Sigmoid colon (tissue), 7 donors: ENCODE data around the gene OR2L8. TPM values are rescaled to one million over a fixed set of nuclear protein-coding genes. Genes with fewer than 3 reads are reported as not detected.

Experiments used
- DNase-seq: peaks from one replicate; pipeline ENCODE4 v3.0.0-alpha.2; 2019
- H3K27ac ChIP-seq, 4 donors: fragments of 200-600 bp; sonication (generic); one replicate each; pipeline ENCODE4 v1.5.1; 2016 to 2019; ENCODE audit warnings: mild to moderate bottlenecking in 1 of 4
- H3K27me3 ChIP-seq, 3 donors: fragments of 200-600 bp; sonication (generic); one replicate each; pipeline ENCODE4 v1.5.1; 2019; ENCODE audit warnings: mild to moderate bottlenecking in 1 of 3
- H3K36me3 ChIP-seq, 4 donors: fragments of 200-600 bp; sonication (generic); one replicate each; pipeline ENCODE4 v1.5.1; 2016 to 2019
- H3K4me1 ChIP-seq, 4 donors: fragments of 200-600 bp; sonication (generic); one replicate each; pipeline ENCODE4 v1.5.1; 2017 to 2019
- H3K4me3 ChIP-seq, 4 donors: fragments of 200-600 bp; sonication (generic); one replicate each; pipeline ENCODE4 v1.5.1; 2017 to 2019; ENCODE audit warnings: mild to moderate bottlenecking in 2 of 4, moderate library complexity in 1 of 4
- H3K9me3 ChIP-seq, 4 donors: fragments of 200-600 bp in 3 of 4; sonication (generic) in 3 of 4; one replicate each; pipeline versions ENCODE4 v1.5.1 to v1.6.1; 2013 to 2019
- CTCF ChIP-seq, 4 experiments: fragments of 450-650 bp in 3 of 4; fragments of 200-600 bp in 1 of 4; IDR thresholded peaks; one replicate each; pipeline ENCODE4 v1.5.1; 2016 to 2019; ENCODE audit warnings: antibody characterized with exemption in 4 of 4, mild to moderate bottlenecking in 3 of 4, moderate library complexity in 2 of 4
- EP300 ChIP-seq, 4 donors: sonication (generic); formaldehyde crosslinking; IDR thresholded peaks; one replicate each; pipeline ENCODE4 v1.6.1; 2017; ENCODE audit warnings: antibody characterized with exemption in 4 of 4
- POLR2A ChIP-seq, 2 donors: fragments of 450-650 bp; IDR thresholded peaks; one replicate each; pipeline ENCODE4 v1.6.1; 2016; ENCODE audit warnings: antibody characterized with exemption in 2 of 2, mild to moderate bottlenecking in 2 of 2, moderate library complexity in 2 of 2
- POLR2AphosphoS5 ChIP-seq, 4 donors: sonication (generic); formaldehyde crosslinking; IDR thresholded peaks; one replicate each; pipeline ENCODE4 v1.6.1; 2017; ENCODE audit warnings: antibody characterized with exemption in 4 of 4
- WGBS, 2 donors: extraction: QIAGEN DNeasy Blood & Tissue Kit; methylation state at CpG; one replicate each; pipeline ENCODE4 v1.1.7; 2013; 5-methylcytosine and 5-hydroxymethylcytosine counted together
- intact Hi-C: fragments of 100-400 bp; cut with DNase I; formaldehyde crosslinking; loops from one replicate; pipeline ENCODE4 v1.15.1; 2023
- polyA plus RNA-seq, 3 donors: library from polyadenylated mRNA; stranded (reverse); fragments of 200-250 nt; gene quantifications; one replicate each; pipeline ENCODE4 v1.2.3, GENCODE V29; 2013
- total RNA-seq, 4 donors: library from RNA; depleted of rRNA; stranded (reverse); fragments of >200 nt; gene quantifications; one replicate each; pipeline ENCODE4 v1.1.0, GENCODE V29; 2016
- donor health status: healthy with polysubstance abuse.
- donor health status: Bipolar disorder and iron deficiency.
- donor health status: healthy.

OR2L8 gene
- total and polyA plus RNA-seq, 7 donors: not detected

GRCh38 chr1:247962911-247963588 lies 14.4 kb downstream of the OR2L8 start:
- H3K36me3 ChIP-seq: no peaks in the 10 kb centered on the region
- H3K9me3 ChIP-seq: no peaks in the 10 kb centered on the region
- TF ChIP-seq POLR2A (IDR thresholded peaks at IDR 0.05): no peak
- TF ChIP-seq POLR2AphosphoS5 (IDR thresholded peaks at IDR 0.05): no peak
- TF ChIP-seq CTCF (IDR thresholded peaks at IDR 0.05): no peak
- no peak for TF ChIP-seq EP300 (IDR thresholded peaks at IDR 0.05)
- H3K27ac ChIP-seq: no peak overlapping the region
- intact Hi-C loops: no loop called here
- peak; percentile 59 for DNase-seq
- H3K4me1 ChIP-seq: no peaks in the 10 kb centered on the region
- H3K4me3 ChIP-seq: no peak overlapping the region
- 65 to 75% methylated on average over 4 of the region's 4 CpGs for WGBS, 2 donors
- H3K27me3 ChIP-seq: no peaks in the 10 kb centered on the region

GRCh38 chr1:247964933-247965332 lies 16.3 kb downstream of the OR2L8 start, which contains the start of gene OR2AK2:
Gene OR2AK2, plus strand, starts transcription at chr1:247965233. Its CDS starts 144 bp downstream, at chr1:247965377.
- H3K4me1 ChIP-seq: no peaks in the 10 kb centered on the region
- H3K36me3 ChIP-seq: no peaks in the 10 kb centered on the region
- WGBS, 2 donors: 92% methylated on average over 2 of the region's 2 CpGs
- H3K4me3 ChIP-seq: no peak within 1 kb of the TSS
- no peak for DNase-seq
- TF ChIP-seq POLR2AphosphoS5 (IDR thresholded peaks at IDR 0.05) (no peak), CTCF (IDR thresholded peaks at IDR 0.05) (no peak), EP300 (IDR thresholded peaks at IDR 0.05) (no peak), POLR2A (IDR thresholded peaks at IDR 0.05) (no peak)
- H3K9me3 ChIP-seq: no peaks in the 10 kb centered on the region
- H3K27ac ChIP-seq: no peak within 1 kb of the TSS
- intact Hi-C loops: no loop called here
- no peaks in the 10 kb centered on the region for H3K27me3 ChIP-seq

DNA sequence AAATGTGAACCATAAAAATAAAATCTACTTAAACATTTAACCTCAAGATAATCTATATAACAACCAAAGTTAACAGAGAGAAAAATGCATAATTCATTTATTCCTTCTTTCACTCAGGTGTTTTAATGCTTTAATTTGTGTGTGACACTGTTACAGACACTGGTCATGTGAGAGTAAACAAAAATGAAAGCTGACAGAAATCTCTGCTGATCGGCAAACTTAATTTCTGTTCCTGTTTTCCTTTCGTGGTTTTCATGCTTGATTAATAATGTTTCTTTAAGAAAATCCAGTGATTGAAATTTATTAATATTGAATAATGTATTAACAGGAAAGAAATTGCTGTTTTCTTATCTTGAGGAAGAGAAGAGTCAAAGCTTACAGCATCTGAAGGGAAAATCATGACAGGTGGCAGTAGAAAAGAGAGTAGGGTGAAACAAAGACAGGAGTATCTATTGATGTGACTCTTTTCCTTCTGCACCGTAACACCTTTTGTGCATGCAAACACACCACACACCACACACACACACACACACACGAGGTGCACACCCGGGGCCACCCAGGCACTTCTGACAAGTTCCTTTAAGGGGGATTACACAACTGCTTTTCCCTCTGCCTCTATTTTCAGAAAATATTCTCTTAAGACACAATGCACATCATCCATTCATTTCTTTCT lies 18.0 kb downstream of the OR2L8 start:
- intact Hi-C loops: no loop called here
- H3K4me3 ChIP-seq: no peak overlapping the region
- no peaks in the 10 kb centered on the region for H3K36me3 ChIP-seq
- no peaks in the 10 kb centered on the region for H3K9me3 ChIP-seq
- no peaks in the 10 kb centered on the region for H3K4me1 ChIP-seq
- TF ChIP-seq POLR2A (IDR thresholded peaks at IDR 0.05) (no peak), CTCF (IDR thresholded peaks at IDR 0.05) (no peak), POLR2AphosphoS5 (IDR thresholded peaks at IDR 0.05) (no peak), EP300 (IDR thresholded peaks at IDR 0.05) (no peak)
- DNase-seq: no peak
- no peak overlapping the region for H3K27ac ChIP-seq
- no peaks in the 10 kb centered on the region for H3K27me3 ChIP-seq
- WGBS, 2 donors: 43 to 73% methylated on average over 5 of the region's 5 CpGs

- H3K36me3 ChIP-seq: no peaks in the 10 kb centered on the region
- no peaks in the 10 kb centered on the region for H3K27me3 ChIP-seq
- H3K27ac ChIP-seq: no peak overlapping the region
- TF ChIP-seq POLR2AphosphoS5 (IDR thresholded peaks at IDR 0.05) (no peak), POLR2A (IDR thresholded peaks at IDR 0.05) (no peak), EP300 (IDR thresholded peaks at IDR 0.05) (no peak), CTCF (IDR thresholded peaks at IDR 0.05) (no peak)
- H3K9me3 ChIP-seq: no peaks in the 10 kb centered on the region
- intact Hi-C loops: no loop called here
- no peaks in the 10 kb centered on the region for H3K4me1 ChIP-seq
- 41% methylated on average over 2 of the region's 2 CpGs for WGBS, 2 donors
- no peak overlapping the region for H3K4me3 ChIP-seq
- no peak for DNase-seq
Measured at GRCh38 chr1:247992986-247993385, 44.3 kb downstream of the OR2L8 start.
